Measurements from ENCODE around the gene RFPL3.

GRCh38 chr22:32317524-32317923, 40.1 kb upstream of the RFPL3 start:
- TF ChIP-seq POLR2AphosphoS5 (IDR thresholded peaks at IDR 0.05; ENCODE audit: borderline replicate concordance, low read depth, low read length) (no peak), EZH2 (IDR thresholded peaks at IDR 0.05) (no peak), FOXP2 (optimal IDR thresholded peaks at IDR 0.05; ENCODE audit: control extremely low read depth, extremely low read length, insufficient read depth) (no peak)
